Fibroblast of skin of left quadriceps (primary cell): ENCODE results near the gene NCOR2.
"Not testable (repeated sequence)": the region's sequence is repeated elsewhere in the genome, so short reads cannot be mapped to it uniquely, and the experiment has no call there.

Source experiments
- DNase-seq, 2 experiments: peaks; one replicate each; pipeline ENCODE4 v3.0.0-alpha.2; 2013; ENCODE audit warnings: low read depth in 2 of 2

NCOR2 gene

GRCh38 chr12:124601706-124602105 is 34.3 kb upstream of the NCOR2 start:
- DNase-seq = peak; percentile 92

GRCh38 chr12:124599074-124599999 is 31.9 kb upstream of the NCOR2 start:
- DNase-seq = peak in 1 of 2 experiments; percentile 57

- DNase-seq = no peak
Measured at GRCh38 chr12:124597041-124597440, 29.6 kb upstream of the NCOR2 start.

GRCh38 chr12:124595444-124595843 is 28.0 kb upstream of the NCOR2 start:
- no peak for DNase-seq

GRCh38 chr12:124594851-124595250 is 27.4 kb upstream of the NCOR2 start:
- DNase-seq = no peak

GRCh38 chr12:124593851-124594401 is 26.5 kb upstream of the NCOR2 start:
- DNase-seq = no peak

GRCh38 chr12:124593176-124593575 is 25.8 kb upstream of the NCOR2 start:
- no peak for DNase-seq

GRCh38 chr12:124592481-124593160 is 25.2 kb upstream of the NCOR2 start:
- DNase-seq = no peak

GRCh38 chr12:124592050-124592449 is 24.6 kb upstream of the NCOR2 start:
- no peak for DNase-seq

- no peak for DNase-seq
Measured at GRCh38 chr12:124590447-124590846, 23.0 kb upstream of the NCOR2 start.

- no peak for DNase-seq
Measured at GRCh38 chr12:124588751-124589267, 21.4 kb upstream of the NCOR2 start.

- no peak for DNase-seq
Measured at GRCh38 chr12:124588018-124588634, 20.7 kb upstream of the NCOR2 start.

- DNase-seq = no peak
Measured at GRCh38 chr12:124586756-124587155, 19.3 kb upstream of the NCOR2 start.

- not testable (repeated sequence) for DNase-seq
Measured at GRCh38 chr12:124584494-124584893, 17.1 kb upstream of the NCOR2 start.

GRCh38 chr12:124583854-124584253 is 16.4 kb upstream of the NCOR2 start:
- DNase-seq = no peak

GRCh38 chr12:124582108-124582424 is 14.7 kb upstream of the NCOR2 start:
- DNase-seq = no peak

GRCh38 chr12:124581307-124582107 is 14.1 kb upstream of the NCOR2 start:
- DNase-seq = no peak

GRCh38 chr12:124579921-124580517 is 12.6 kb upstream of the NCOR2 start:
- no peak for DNase-seq

GRCh38 chr12:124578854-124579253 is 11.4 kb upstream of the NCOR2 start:
- no peak for DNase-seq

GRCh38 chr12:124578445-124578844 is 11.0 kb upstream of the NCOR2 start:
- DNase-seq = no peak

GRCh38 chr12:124577986-124578385 is 10.6 kb upstream of the NCOR2 start:
- DNase-seq = no peak
